DOHH2 (cell line): ENCODE results near the gene DNAH7.

Experiments used
- H3F3A ChIP-seq: fragments of 200-600 bp; sonication (generic), shearing (Covaris generic); 2 replicates; pipeline ENCODE4 v1.6.0; 2016; ENCODE audit warnings: antibody characterized with exemption, mild to moderate bottlenecking; ENCODE audit not compliant: control insufficient read depth, insufficient read depth
- H3K27ac ChIP-seq: fragments of 200-600 bp; sonication (generic); 2 replicates; pipeline ENCODE4 v1.5.1; 2014; ENCODE audit warnings: low read depth, mild to moderate bottlenecking, low read length, moderate library complexity
- H3K27me3 ChIP-seq: fragments of 200-600 bp; sonication (generic); 2 replicates; pipeline ENCODE4 v1.6.1; 2014; ENCODE audit warnings: mild to moderate bottlenecking, low read length, mixed read lengths; ENCODE audit not compliant: control insufficient read depth
- H3K36me3 ChIP-seq: fragments of 200-600 bp; sonication (generic); 2 replicates; pipeline ENCODE4 v1.6.1; 2014; ENCODE audit warnings: mild to moderate bottlenecking, low read length, moderate library complexity, mixed read lengths; ENCODE audit not compliant: control insufficient read depth
- H3K4me1 ChIP-seq: fragments of 200-600 bp; sonication (generic); 2 replicates; pipeline ENCODE4 v1.6.1; 2014; ENCODE audit warnings: mild to moderate bottlenecking, low read length, mixed read lengths; ENCODE audit not compliant: control insufficient read depth
- H3K4me2 ChIP-seq: fragments of 200-600 bp; sonication (generic); 2 replicates; pipeline ENCODE4 v1.6.0; 2014; ENCODE audit warnings: mild to moderate bottlenecking, low read length, moderate library complexity
- H3K4me3 ChIP-seq: fragments of 200-600 bp; sonication (generic); 2 replicates; pipeline ENCODE4 v1.5.1; 2014; ENCODE audit warnings: mild to moderate bottlenecking, low read length, mixed read lengths
- H3K79me2 ChIP-seq: fragments of 200-600 bp; sonication (generic); 2 replicates; pipeline ENCODE4 v1.6.1; 2014; ENCODE audit warnings: mild to moderate bottlenecking, low read length, mixed read lengths; ENCODE audit not compliant: control insufficient read depth
- H3K9me2 ChIP-seq: fragments of 200-600 bp; sonication (generic); replicated peaks from 2 replicates; pipeline ENCODE4 v1.6.1; 2014; ENCODE audit warnings: mild to moderate bottlenecking, low read length, mixed read lengths; ENCODE audit not compliant: control insufficient read depth
- H3K9me3 ChIP-seq: fragments of 200-600 bp; sonication (generic); 2 replicates; pipeline ENCODE4 v1.6.1; 2014; ENCODE audit warnings: antibody characterized with exemption, low read length, mixed read lengths; ENCODE audit not compliant: control insufficient read depth, insufficient read depth
- H4K20me1 ChIP-seq: fragments of 200-600 bp; sonication (generic); 2 replicates; pipeline ENCODE4 v1.6.0; 2014; ENCODE audit warnings: low read depth, mild to moderate bottlenecking, antibody characterized with exemption, low read length, moderate library complexity; ENCODE audit not compliant: control insufficient read depth, insufficient read depth
- CTCF ChIP-seq: fragments of 200-600 bp; sonication (generic); IDR thresholded peaks from one replicate; pipeline ENCODE4 v1.5.1; 2014; ENCODE audit warnings: antibody characterized with exemption, mild to moderate bottlenecking, low read depth, low read length; ENCODE audit not compliant: poor library complexity, severe bottlenecking
- EZH2phosphoT487 ChIP-seq: fragments of 200-600 bp; sonication (generic); IDR thresholded peaks from 2 replicates; pipeline ENCODE4 v1.6.1; 2017; ENCODE audit warnings: borderline replicate concordance, mild to moderate bottlenecking, antibody characterized with exemption, low read length, moderate library complexity, mixed read lengths

The DNAH7 gene

DNA sequence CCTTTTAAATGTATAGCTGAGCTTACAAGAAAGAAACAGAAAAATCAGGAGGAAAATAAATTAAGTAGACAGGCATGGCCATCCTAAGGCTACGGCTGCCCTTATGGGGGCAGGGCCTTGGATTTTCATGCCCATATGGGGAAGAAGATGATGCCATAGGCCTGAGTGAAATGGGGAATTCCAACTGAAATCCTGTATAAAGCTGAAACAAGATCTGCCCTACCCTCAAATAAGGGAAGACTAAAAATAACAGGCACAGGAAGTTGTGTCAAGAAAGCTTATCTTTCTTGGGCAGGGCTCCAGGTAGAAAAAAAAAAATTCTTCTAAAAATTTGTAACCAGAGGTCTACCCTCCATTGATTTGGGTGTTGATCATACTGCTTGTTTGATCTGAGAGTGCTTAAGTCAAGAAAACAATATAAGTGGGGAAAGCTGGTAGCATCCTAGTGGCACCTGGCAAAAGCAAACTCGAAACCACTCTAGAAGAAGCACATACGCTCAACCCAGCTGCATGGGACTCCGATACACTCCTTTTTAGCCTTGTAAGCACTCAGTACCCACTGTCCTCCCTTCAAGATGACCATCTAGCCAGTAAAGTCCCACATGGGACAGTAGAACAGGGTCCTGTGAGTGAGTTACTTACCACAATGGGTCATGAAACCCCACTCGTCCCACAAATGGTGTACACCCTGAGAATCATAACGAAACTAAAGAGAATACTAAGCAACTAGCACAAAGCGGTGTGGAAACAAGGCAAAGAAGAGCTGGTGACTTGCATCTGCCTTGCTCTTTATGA is 22.3 kb downstream of the DNAH7 start:
- H3K79me2 ChIP-seq, result no peaks in the 10 kb centered on the region
- H3K9me2 ChIP-seq, result no peaks in the 10 kb centered on the region
- H4K20me1 ChIP-seq, result no peaks in the 10 kb centered on the region
- H3F3A ChIP-seq, result no peaks in the 10 kb centered on the region
- no peak overlapping the region for H3K4me3 ChIP-seq
- no peak for TF ChIP-seq CTCF
- no peak for TF ChIP-seq EZH2phosphoT487
- no peak overlapping the region for H3K27ac ChIP-seq
- no peaks in the 10 kb centered on the region for H3K36me3 ChIP-seq
- peaks cover 2% of the 10 kb centered on the region; the same call in 1 of the 2 replicates for H3K27me3 ChIP-seq
- no peak overlapping the region for H3K4me2 ChIP-seq
- H3K4me1 ChIP-seq, result no peaks in the 10 kb centered on the region
- no peaks in the 10 kb centered on the region for H3K9me3 ChIP-seq

- Histone ChIP-seq H3K9me2 (no peaks in the 10 kb centered on the region), H3K9me3 (no peaks in the 10 kb centered on the region), H4K20me1 (no peaks in the 10 kb centered on the region), H3K4me2 (no peak overlapping the region), H3K27me3 (no peaks in the 10 kb centered on the region), H3F3A (no peaks in the 10 kb centered on the region), H3K36me3 (no peaks in the 10 kb centered on the region), H3K4me3 (no peak overlapping the region), H3K79me2 (no peaks in the 10 kb centered on the region), H3K27ac (no peak overlapping the region), H3K4me1 (no peaks in the 10 kb centered on the region)
- TF ChIP-seq CTCF, result no peak
- TF ChIP-seq EZH2phosphoT487, result no peak
Measured at GRCh38 chr2:196041786-196042185, 26.9 kb downstream of the DNAH7 start.

DNA sequence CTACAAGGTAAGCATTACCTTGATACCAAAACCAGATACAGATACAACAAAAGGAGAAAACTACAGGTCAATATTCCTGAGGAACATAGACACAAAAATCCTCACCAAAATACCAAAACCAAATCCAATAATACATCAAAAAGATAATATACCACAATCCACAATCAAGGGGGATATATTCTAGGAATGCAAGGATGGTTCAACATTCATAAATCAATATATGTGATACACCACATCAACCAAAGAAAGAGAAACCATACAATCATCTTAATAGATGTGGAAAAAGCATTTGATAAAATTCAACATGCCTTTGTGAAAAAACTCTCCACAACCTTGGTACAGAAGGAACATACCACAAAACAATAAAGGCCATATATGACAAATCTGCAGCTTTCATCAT is 28.4 kb downstream of the DNAH7 start:
- no peaks in the 10 kb centered on the region for H3F3A ChIP-seq
- no peak for TF ChIP-seq CTCF
- TF ChIP-seq EZH2phosphoT487, result no peak
- no peak overlapping the region for H3K4me2 ChIP-seq
- H3K9me2 ChIP-seq, result no peaks in the 10 kb centered on the region
- H3K27ac ChIP-seq, result no peak overlapping the region
- H3K4me3 ChIP-seq, result no peak overlapping the region
- no peaks in the 10 kb centered on the region for H3K27me3 ChIP-seq
- no peaks in the 10 kb centered on the region for H3K79me2 ChIP-seq
- no peaks in the 10 kb centered on the region for H3K4me1 ChIP-seq
- no peaks in the 10 kb centered on the region for H3K36me3 ChIP-seq
- no peaks in the 10 kb centered on the region for H4K20me1 ChIP-seq
- no peaks in the 10 kb centered on the region for H3K9me3 ChIP-seq

DNA sequence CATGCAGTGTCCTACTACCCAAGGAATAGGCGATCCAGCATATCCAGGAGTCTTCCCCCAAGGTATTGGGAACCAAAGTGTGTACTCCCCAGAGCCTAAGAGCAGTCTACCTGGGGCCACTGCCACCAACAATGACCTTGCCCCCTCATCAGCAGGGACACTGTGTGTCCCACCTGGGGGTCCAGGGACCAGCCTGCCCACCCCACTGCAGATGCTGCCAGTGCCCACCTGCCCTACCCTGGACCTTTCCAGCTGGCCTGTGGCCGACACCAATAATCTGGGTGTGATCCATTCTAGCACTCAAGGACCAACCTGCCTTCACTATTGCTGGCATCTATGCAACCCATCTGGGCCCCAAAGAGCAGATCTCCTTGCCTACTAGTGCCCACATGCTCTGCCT is 32.2 kb downstream of the DNAH7 start:
- Histone ChIP-seq H3K27me3 (no peaks in the 10 kb centered on the region), H3K27ac (no peak overlapping the region), H3K4me1 (no peaks in the 10 kb centered on the region), H3K79me2 (no peaks in the 10 kb centered on the region), H3K4me3 (no peak overlapping the region), H3K36me3 (no peaks in the 10 kb centered on the region), H3K4me2 (no peak overlapping the region), H3K9me2 (no peaks in the 10 kb centered on the region), H3F3A (no peaks in the 10 kb centered on the region), H4K20me1 (no peaks in the 10 kb centered on the region), H3K9me3 (no peaks in the 10 kb centered on the region)
- TF ChIP-seq CTCF (no peak), EZH2phosphoT487 (no peak)
